Measurements from ENCODE around the gene TACO1.

The TACO1 gene

DNA sequence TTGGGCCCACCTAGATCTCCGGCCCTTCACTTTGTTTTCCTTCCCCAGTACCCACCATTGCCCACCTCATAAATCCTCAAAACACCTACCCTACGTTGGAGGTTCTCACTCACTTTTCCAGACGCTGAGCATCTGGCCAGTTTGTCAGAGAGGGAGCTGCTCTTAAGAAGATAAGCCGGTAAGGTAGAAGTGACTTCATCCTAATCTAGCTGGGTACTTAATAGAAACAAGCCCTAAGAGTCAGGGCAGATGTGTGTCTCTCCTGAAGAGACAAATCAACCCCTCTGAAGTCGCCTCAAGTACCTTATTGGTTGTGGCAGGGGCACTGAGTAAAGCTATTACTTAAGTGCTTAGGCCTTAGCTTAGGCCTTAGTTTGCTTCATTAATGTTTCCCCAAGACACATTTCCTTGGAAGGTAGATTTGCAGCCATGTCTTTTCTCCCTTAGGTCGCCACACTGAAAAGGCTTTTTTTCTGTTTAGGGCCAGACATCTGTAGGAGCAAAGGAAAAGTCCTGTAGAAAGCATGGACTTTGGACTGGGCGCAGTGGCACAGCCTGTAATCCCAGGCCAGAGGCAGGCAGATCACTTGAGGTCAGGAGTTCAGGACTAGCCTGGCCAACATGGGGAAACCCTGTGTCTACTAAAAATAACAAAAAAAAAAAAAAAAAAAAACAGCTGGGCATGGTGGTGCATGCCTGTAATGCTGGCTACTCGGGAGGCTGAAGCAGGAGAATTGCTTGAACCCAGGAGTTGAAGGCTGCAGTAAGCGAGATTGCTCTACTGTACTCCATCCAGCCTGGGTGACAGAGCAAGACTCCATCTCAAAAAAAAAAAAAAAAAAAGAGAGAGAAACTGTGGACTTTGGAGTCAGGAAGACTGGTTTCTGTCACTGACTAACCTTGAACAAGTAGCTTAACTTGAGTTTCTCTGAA is 1.0 kb downstream of the TACO1 start:
- no peak for DNase-seq

DNA sequence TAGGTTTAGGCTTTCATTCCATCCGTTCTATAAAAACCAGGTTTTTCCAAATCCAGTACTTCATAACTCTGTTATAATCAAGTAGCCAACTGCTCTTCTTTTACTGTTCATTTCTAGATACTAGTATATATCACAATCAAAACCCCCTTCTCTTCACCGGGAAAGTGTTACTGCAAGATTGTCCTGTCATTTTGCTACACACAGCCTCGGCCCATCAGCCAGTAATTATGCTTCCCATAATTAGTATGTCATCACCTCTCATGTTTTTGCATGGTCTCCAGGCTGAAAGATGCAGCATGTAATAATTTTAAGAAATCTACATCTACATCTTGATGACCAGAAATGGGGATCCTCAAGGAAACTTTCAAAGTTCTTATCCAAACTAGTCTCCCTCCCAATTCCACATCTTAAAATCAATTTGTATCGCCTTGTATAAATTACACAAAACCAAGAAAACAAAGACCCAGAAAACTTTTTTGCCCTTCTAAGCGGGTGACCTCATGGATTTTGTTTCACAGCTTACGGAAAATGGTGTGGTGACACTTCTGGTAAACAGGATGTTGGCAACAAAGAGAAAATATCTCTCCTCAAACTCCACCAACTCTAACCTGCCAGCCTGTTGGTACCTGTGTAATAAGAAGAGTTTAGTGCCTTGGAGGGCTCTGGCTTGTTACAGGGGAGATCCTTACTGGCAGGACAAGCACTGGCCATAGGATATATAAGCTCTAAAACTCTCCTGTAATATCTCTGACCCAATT is 9.3 kb downstream of the TACO1 start:
- DNase-seq, result no peak

DNA sequence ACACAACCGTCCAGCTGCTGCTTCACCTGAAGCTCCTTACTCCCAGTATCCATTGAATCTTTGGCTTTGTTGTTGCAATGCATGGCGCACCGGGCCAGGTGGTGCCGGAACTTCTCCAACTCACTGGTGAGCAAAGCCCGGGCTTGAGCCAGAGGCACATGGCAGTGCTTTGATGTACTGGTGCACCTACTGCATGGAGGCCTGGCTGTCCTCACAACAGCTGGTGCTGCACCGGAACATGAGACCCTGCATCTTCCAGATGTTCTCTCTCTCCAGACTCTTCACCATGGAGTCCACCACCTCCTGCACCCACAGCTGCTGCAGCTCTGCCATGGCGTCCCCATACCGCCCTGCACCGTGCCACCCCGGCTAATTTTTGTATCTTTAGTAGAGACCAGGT is 10.2 kb downstream of the TACO1 start:
- no peak for DNase-seq

DNA sequence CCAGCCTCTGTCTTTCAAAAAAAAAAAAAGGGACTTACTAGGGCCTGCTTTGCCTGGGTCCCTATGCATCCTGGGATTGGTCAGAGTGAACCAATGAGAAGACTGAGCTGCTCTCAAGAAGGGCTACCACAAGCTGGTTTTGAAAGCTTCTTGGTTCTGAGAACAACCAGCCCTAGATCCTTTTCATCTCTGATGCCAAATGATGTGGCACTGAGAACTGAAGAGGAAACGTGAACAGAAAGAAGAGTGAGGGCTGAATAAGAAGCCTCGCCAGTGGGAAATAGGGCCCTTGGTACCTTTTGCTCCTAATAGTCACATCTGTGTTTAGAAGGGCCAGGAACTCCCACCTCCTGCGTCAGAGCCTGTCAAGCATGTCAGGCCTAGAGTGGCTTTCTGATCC is 10.7 kb downstream of the TACO1 start:
- no peak for DNase-seq

DNA sequence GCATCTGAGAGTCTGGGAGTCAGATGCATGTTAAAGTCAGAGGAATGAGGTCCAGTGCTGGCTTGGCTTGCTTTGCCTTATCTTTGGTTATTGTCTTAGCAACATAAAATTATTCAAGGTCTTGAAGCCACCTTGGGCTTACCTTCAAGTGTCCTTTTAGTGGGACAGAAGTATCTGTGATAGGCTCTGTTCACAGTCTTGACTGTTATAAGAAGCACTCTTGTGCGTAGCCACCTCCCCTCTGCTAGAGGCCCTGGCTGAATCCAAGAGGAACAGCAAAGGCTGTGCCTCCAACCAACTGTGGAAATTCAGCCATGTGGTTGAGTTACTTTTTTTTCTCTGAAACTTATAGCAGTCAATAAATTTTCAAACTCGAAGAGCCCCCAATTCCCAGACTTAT is 13.0 kb downstream of the TACO1 start:
- no peak for DNase-seq

DNA sequence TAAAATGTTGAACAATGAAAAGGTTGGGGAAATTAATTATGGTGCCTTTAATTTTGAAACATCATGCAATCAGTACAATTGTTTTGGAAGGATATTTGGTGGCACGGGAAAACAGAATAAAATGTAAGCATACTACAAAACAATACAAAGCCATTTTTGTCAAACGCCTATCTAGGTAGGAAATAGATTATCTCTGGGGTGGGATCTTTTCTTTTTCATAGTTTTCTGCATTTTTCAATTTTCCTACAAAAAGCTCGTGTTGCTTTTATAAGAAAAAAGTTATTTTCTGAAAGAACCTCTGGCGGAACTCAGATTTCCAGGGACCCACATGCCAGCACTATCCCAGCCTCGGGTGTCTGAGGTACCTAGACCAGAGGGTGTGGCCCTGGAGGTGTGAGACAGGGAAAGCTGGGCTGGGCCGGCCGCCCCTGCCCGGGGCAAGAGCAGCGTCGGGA is 20.6 kb downstream of the TACO1 start:
- no peak for DNase-seq

DNA sequence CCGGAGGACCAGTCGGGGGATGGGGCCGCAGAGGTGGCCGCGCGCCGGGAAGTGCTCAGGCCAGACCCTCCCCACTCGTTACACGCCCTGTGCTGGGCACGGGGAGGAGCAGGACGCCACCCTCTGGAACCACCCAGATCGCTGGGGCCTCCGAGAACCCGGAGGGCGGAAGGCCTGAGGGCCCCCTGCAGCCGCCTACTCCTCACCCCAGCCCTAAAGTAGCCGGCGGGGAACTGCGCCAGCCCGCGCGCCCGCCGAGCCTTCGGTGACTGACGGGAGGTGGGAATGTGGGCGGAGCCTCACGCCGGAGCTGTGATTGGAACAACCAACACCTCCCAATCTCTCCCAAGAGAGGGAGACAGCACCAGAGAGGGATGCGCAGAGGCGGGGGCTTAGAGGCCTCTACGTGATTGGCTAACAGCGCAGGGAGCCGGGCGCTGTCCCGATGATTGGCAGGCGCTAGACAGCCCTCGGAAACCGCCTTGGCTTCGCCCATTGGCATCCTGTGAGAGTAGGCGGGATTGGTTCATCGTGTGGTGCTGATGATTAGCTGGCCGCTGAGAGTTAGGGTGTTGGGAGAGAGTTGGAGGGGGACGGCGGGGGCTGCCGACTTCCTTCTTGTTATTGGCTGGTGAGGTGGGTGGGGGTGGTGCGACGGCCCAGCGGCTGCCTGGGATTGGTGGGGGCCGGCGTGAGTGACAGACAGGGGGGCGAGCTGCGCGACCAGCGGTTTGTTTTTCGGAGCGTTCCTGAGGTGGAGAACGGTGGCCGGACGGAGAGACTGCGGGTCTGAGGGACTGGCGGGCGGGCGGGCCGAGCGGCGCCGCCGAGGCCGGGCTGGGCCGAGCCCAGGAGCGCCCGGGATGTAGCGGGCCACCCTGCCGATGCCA is 21.2 kb downstream of the TACO1 start, which contains the start of gene MAP3K3:
MAP3K3 (plus strand) TSS at position 734 of the 890 bp plus-strand sequence. CDS start 343 bp downstream, outside the sequence.
- peak; percentile 97 for DNase-seq

DNA sequence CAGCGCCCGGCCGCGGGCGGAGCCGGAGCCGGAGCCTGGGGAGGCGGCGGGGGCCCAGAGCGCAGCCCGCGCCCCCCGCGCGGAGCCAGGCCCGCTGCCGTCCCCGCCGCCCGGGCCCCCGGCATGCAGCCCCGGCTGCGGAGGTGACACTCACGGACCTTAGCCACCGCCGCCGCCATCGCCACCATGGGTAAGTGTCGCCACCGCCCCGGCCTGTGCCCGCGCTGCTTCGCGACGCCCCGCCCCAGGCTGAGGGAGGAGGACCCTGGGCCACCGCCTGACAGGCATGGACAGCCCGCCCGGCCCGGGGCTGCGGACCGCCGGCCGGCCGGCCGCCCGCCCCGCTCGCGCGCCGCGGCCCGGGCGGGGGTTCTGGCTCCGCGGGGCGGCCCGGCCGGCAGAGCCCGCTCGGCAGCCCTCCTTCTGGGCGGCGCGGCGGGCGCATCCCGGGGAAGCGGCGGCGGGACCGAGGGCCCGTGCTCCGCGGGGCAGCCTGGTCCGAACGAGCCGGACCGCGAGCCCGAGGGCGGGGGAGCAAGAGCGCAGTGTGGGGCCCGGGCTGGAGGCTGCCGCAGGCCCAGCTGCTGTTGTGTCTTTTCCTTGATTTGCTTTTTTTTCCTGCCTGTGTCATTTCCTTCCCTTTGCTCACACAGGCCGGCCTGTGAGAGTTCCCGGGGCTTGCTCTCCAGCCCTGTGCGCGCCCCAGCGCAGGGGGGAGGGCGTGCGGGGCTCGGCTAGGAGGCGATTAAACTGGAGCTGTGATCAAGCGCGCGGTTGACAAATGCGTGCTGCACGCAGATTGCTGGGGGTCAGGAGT is 22.1 kb downstream of the TACO1 start:
- DNase-seq, result no peak

DNA sequence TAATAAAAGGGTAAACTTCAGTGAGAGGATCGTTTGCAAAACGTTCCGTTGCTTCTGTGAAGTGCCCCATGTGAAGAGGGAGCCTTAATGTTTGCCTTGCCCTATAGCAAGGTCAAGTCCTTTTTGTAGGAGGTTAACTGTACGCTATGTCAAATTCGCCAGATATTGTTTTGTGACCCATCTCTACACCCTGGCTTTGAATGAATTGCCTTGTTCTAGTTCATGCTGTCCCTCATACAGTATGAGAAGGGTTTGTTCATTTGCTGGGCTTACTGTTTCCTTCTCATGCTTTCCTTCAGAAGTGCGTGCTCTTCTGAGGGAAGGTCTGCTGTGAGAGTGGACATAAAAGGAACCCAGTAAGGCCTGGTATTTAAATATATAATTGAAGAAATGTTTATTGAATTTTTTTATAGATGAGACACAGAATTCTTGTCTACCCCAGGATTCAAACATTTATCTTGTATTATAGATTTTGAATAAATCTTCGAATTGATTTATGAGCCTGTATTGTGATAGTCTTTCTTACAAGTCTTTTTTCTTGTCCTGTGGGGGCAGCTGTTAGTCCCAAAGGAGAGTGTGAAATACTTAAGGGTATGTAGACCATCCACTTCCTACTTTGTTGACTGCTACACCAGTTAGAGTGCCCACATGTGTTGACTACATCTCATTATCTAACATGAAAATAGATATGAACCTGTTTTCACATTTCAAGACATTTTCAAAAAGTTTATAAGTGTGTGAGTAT is 23.3 kb downstream of the TACO1 start:
- DNase-seq, result no peak

DNA sequence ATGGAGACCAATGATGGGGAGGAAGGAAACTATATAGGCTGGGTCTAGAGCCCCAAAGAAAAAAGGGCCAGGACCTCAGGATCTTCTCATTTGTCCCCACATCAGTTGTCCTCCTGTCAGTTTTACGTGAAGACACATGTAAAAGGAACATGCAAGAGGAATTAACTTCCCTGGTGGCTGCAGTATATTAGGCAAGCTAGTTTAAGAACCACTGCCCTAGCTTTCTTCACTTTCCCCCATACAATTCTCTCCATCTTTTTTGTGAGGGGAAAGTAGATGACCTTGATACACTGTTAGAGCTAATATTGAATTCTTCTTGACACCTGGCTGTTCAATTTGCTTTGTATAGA is 23.8 kb downstream of the TACO1 start:
- no peak for DNase-seq

DNA sequence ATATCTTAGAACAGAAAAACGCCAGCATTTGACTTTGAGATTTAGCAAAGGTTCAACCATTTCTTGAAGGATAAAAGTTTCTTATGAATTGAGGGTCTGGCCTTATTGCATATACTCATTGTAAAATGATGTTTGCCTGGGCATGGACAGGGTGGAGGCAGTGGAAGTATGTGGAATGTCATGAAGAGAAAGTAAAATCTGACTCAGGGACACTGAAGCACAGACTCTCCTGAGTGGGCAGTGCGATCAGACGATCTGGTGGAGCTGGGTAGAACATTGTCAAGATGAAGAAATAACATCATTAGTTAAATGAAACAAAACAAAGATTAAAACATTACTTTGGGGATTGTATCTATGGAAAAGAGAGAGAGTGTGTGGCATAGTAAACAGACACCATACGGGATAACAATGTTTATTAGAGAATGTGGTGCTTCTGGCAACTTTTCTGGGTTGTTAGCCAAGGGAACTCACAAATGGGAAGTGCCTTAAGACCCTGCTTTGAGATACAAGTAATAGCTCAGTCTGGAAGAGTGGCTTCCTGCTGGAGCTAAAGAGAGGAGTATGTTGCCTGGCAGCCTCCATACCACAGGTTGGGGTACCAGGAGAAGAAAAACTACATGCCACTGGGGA is 26.0 kb downstream of the TACO1 start:
- no peak for DNase-seq

DNA sequence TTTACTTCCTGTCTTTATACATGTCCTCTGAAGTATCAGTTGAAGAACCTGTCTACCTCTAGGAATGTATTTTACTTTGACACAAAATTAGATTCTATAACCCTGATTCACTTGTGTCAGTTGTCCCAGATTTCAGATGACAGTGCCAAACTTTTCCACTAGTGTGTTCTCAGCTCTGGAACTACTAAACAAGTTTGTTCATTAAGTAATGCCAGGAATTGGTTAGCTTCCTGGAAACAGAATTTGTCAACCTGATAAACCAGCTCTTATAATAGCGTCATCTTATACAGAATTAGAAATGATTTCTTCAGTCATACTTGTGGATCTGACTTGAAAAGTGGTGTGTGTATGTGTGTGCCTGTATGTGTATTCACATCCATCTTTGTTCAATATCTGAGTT is 28.9 kb downstream of the TACO1 start:
- no peak for DNase-seq

DNA sequence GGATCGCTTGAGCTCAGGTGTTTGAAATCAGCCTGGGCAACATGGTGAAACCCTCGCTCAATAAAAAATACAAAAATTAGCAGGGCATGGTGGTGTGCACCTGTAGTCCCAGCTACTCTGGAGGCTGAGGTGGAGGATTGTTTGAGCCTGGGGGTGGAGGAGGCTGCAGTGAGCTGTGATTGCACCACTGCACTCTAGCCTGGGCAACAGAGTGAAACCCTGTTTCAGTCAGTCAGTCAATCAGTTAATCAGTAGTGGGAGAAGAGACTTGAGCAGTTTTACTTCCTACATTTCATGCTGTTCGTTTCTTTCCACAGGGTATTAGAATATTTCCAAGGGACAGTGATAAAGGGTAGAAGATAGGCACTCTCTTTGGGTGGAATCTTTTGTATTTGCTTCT is 30.4 kb downstream of the TACO1 start:
- DNase-seq, result no peak

DNA sequence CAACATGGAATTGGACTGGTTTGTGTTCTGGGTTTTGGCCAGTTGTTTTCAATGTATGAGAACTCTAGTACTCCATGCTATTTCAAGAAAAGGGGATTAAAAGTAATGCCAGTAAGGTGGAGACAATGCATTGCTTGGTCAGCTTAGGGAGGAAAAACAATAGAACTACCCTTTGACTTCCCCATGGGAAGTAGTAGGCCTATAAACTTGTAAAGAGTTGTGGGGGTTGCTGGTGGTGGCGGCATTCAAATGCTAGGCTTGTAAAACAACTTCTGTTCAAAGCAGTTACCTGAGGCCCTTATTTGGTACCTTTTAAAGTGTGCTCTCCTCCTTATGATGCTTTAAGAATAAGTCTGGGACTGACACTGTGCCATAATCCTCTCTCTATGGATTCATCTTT is 30.9 kb downstream of the TACO1 start:
- no peak for DNase-seq

DNA sequence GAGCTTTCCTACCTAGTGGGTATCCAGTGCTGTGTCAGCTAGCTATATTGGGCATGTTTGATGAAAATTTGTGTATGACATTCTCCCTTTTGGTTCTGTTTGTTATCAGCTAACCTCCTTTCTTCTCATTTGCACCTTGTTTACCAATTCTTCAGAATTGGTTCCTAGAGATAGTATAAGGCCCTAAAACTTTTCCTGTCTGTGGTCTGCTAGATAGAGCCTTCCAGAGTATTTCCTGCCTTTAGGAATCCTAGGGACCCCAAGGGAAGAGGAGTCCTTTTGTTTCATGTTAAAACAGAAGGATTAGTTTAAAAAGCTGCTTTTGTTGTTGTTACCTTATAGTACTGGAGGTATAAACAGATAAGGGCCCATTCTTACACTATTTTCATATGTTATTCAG is 33.0 kb downstream of the TACO1 start:
- DNase-seq, result no peak

DNA sequence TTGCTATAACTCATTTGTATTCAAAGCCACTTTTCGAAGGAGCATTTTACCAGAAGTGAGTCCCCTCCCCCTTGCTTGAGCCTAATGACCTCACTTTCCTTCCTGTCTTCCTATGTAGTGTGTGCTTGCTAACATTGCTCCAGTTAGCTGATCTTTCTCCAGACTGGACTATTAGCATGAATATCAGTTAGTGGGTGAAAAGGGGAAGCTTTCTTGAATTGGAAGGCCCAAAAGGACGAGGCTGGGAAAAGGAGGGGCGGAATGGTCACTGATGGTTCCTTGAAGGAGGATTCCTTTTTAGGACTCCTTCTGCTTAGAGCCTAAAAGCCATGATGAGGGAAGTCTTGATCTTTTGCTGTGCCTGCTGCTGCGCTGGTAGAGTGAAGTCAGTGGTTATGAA is 33.5 kb downstream of the TACO1 start:
- DNase-seq, result no peak

DNA sequence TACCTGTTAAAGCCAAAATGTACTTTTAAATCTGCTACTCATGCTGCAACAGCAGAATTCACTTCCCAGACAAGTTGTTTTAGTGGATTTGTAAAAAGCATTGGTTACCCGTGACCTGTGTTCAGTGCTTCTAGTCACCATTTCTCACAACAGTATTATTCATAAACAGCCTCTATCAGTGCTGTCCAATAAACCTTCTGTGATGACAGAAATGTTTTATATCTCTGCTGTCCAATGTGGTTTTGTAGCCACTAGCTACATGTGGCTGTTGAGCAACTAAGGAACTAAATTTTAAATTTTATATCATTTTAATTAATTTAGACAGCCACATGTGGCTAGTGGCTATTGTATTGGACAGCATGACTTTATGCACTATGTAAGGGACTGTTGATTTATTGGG is 34.1 kb downstream of the TACO1 start:
- no peak for DNase-seq

DNA sequence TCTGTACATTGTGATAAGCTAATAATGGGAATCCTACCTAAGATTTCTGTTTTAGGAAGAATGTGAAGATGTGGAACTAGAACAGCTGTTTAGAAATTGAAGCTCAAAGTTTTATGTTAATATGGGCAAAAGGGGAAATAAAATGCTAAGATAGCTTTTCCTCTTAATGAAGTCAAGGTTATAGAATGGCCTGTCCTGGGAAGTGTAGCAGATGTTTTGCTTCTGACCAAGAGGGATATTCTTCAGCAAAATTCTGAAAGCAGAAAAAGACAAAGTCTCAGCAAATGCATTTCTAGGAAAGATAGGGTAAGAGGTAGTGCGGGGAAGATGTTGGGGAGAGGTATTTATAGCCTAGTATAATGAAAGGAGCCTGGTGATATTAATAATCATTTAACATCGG is 34.6 kb downstream of the TACO1 start:
- DNase-seq, result no peak

DNA sequence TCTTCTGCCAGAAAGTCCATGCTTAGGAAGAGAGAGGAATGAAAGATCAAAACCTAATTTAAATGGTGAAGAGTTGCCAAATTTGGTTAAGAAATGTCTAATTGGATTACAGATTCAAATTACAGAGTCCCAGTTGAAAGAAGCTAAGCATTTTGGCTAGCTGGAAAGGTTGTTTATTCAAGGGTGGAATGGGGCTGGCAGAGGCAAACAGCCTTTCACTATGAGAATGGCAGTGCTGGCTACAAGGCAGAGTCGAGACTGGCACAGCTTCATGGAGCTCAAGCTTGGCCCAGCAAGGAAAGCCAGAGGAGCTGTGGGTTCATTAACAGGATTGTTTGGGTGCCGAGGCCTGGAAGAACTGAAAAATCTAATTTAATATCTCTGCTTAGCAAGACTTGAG is 35.1 kb downstream of the TACO1 start:
- no peak for DNase-seq

DNA sequence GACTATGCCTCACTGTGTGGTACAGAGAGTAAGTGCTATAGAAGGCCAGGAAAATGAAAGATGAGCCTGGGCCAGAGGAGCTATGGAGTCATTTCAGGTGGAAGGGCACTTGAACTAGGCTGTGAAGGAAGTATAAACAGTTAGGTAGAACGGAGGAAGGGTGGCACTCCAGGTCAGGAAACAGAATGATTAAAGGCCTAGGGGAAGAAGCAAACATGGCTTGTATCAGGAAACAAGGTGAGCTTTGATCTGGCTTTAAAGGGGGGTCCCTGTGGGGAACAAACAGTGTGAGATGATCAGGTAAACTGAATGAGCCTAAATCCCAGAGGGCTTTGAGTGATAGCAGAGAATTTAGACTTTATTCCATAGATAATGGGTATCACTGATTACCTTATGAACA is 38.4 kb downstream of the TACO1 start:
- no peak for DNase-seq

DNA sequence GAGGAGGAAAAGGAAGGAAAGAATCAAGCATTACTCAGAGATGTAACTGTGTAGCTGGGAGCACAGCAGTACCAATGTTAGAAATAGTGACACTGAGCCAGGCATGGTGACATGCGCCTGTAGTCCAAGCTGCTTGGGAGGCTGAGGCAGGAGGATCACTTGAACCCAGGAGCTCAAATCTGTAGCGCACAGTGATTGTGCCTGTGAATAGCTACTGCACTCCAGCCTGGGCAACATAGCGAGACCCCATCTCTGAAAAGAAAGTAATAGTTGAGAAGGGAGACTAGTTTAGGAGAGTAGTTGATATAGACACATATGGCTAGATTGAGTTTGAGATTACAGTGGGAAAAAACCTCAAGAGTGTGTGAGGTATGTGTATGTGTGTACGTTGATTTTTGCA is 39.3 kb downstream of the TACO1 start:
- no peak for DNase-seq

Measured in GOT3 (cell line).